Right lobe of liver (tissue), 4 donors: ENCODE data around the gene LHFPL6.

Experiments used
- CTCF ChIP-seq, 4 donors: fragments of 200-600 bp in 3 of 4; fragments of 450-650 bp in 1 of 4; IDR thresholded peaks; one replicate each; pipeline versions ENCODE4 v1.5.1 to v1.8.0; 2016 to 2022; ENCODE audit warnings: antibody characterized with exemption in 4 of 4, mild to moderate bottlenecking in 2 of 4
- POLR2A ChIP-seq: fragments of 450-650 bp; IDR thresholded peaks from one replicate; pipeline ENCODE4 v1.6.1; 2017; ENCODE audit warnings: antibody characterized with exemption, mild to moderate bottlenecking
- donor health status: DM: no; HTN: no; CAD: no.
- donor health status: DM: no; HTN: no; CAD: no.
- donor health status: DM: no; HTN: yes; CAD: no.

- TF ChIP-seq CTCF (IDR thresholded peaks at IDR 0.05) (no peak), POLR2A (no peak)
Observed at GRCh38 chr13:39577203-39577602, 25.8 kb downstream of the LHFPL6 start.
